HG03064 (cell line): ENCODE measurements around the gene RASAL1.

ENCODE experiments used
- ATAC-seq: cut with Tn5 transposase; IDR thresholded peaks from one replicate; pipeline ENCODE4 v1.9.1; 2021; ENCODE audit warnings: low read depth; ENCODE audit not compliant: unreplicated experiment

The RASAL1 gene

DNA sequence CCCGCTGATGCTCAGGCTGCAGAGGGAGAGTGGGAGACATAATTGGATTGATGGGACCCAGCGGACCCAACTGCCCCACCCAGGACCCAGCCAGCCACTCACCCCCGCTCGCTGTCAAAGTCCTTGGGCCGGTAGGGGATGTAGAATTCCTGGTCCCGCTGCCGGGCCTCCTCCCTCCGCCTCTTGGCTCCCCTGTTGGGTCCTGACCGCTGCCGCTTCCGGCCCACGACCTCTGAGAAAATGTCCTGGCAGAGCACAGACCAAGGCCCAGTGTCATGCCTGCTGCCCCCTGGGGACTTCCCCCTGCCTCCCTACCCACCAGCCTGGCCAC lies 27.4 kb upstream of the RASAL1 start:
- ATAC-seq, result no peak

DNA sequence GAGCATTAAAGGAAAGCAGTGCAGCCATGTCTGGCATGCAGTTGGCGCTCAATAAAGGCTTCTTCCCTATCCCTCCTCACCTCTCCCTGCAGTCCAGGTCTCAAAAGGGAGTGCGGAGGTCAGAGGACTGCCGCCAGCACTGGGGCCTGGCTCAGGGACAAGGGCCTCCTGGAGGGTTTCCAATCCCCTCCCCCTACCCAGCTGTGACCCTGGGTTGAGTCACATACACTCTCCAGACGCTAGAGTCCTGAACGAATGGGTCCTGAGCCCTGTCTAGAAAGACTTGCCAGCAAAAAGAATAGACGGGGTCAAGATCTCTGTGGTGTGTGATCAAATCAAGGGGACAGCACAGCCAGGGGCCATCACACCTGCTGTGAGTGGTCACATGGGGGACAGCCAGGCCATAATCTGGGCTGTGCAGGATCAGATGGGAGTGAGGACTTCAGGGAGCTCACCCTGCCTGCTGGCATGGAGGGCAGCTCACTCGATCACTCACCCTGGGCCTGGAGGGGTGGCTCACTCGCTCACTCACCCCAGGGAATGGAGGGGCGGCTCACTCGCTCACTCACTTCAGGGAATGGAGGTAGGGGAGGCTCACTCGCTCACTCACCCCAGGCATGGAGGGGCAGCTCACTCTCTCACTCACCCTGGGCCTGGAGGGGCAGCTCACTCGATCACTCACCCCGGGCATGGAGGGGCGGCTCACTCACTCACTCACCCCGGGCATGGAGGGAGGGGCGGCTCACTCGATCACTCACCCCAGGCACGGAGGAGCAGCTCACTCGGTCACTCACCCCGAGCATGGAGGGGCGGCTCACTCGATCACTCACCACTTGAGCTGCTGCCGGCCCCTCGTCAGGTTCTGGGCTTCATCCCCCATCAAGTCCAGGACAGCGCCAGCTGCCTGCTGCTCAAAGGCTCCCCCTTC lies 26.8 kb upstream of the RASAL1 start:
- no peak for ATAC-seq

DNA sequence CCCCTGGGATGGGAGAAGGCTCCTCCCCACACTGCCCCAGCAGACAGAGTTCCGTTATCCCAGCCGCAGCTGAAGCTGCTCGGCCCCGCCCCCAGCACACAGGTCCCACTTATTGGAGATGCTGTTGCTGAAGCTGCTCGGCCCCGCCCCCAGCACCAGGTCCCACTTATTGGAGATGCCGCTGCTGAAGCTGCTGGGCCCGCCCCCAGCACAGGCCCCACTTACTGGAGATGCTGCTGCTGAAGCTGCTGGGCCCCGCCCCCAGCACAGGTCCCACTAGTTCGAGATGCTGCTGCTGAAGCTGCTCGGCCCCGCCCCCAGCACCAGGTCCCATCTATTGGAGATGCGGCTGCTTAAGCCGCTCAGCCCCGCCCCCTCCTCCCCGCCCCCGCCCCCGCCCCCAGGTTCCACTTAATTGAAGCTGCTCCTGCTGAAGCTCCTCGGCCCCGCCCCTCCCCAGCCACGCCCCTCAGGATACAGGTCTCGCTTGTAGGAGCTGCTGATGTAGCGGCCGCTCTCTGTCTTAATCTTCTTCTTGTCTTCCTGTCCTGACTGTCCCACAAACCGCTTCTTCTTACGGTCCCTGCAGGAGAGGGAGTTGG lies 26.0 kb upstream of the RASAL1 start:
- ATAC-seq, result no peak

DNA sequence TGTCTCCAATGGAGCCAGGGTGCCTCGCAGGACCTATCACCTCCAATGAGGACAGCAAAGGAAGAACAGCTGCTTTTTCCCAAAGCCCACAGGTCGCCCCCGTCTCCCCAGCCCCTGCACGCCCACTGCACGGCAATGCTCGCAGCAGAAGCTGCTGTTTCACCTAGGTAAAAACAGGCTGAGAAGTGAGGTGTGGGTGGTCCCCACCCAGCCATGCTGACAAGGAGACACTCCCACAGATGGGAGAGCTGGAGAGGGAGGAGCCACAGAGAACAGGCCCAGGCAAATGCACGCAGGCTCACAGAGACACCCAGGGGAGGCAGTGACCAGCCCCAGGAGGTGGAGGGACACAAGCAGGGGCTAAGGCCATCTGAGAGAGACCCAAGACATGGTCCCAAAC lies 24.4 kb upstream of the RASAL1 start:
- no peak for ATAC-seq

DNA sequence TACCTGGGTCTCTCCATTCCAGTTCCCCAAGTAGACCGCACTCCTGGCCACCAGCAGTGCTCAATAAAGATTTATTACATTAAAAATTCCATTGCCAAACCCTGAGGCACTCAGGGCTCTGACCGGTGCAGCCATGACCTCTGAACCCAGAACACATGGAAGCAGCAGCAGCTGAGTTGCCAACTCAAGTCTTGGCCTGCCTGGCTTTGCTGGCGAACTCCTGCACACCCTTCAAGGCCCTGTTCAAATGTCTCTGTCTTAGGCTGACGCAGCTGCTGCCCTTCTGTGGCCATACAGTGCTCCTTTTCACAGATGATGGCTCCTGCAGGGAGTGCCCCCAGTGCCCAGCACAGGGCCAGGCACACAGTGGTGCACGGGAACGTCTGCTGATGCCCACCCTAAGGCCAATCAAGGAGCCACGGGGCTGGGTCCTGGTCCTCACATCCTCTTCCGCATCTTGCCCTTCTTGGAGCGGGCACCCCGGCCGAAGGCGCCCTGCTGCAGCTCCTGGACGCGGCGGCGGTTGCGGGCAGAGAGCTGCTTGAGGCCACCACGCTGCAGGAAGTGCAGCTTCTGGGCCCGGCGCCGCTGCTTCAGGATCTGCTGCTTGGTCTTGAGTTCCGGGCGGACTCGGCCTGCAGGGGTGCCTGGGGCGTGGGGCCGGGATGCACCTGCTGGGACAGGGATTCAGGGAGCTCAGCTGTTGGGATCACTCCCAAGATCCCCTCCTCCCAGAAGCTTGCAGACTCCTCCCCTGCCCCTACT lies 23.1 kb upstream of the RASAL1 start:
- no peak for ATAC-seq

DNA sequence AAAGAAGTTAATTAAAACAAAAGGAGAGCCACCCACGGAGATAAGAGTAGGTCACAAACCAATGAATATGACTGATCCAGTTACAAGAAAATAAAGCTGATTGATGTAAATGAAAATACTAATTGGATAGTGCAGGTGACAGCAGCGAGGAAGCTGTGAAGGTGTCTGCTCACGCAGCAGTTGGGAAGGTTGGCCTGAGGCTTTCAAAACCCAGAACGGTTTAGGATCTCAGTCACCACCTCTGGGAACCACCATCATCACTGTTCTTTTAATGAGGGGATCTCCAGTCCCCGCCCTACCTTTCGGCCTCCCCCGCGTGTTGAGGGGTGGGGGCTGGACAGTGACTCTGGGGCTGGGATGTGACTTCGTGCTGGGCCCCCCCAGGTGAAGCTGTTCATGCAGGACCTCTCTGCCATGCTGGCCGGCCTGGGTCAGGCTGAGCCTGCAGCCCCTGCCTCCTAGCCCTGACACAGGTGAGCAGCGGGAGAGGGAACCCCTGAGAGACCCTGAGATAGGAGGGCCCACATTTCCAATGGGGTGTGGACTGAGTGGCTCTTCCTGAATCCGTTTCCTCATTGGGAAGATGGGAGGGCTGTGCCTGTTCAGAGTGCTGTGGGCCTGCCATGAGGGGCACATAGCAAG lies 21.8 kb upstream of the RASAL1 start:
- ATAC-seq, result no peak

DNA sequence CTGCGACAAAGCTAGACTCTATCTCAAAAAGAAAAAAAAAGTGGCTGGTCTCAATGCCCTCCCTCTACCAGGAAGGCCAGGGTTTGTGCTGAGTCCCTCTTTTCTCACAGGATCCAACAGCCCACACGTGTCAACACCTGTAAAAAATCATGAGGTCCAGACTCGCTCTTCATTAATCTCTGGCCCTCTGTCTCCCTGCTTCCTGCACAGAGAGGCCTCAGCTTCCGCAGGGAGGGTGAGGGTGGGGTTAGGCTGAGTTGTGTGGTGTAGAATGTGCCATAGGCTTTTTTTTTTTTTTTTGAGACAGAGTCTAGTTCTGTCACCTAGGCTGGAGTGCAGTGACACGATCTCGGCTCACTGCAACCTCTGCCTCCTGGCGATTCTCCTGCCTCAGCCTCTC lies 20.1 kb upstream of the RASAL1 start:
- no peak for ATAC-seq

DNA sequence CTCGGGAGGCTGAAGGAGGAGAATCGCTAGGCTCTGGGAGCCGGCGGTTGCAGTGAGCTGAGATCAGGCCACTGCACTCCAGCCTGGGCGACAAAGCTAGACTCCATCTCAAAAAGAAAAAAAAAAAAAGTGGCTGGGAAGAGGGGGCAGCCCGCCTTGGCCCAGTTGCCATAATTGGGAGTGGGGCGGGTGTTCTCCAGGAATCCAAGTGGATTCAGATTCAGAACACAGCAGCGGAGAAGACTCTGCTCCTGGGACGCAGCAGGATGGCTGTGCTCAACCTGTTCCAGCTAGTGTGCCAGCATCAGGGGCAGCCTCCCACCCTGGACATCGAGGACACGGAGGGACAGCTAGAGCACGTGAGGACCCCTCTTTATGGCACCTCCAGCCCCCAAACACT lies 19.5 kb upstream of the RASAL1 start:
- no peak for ATAC-seq

DNA sequence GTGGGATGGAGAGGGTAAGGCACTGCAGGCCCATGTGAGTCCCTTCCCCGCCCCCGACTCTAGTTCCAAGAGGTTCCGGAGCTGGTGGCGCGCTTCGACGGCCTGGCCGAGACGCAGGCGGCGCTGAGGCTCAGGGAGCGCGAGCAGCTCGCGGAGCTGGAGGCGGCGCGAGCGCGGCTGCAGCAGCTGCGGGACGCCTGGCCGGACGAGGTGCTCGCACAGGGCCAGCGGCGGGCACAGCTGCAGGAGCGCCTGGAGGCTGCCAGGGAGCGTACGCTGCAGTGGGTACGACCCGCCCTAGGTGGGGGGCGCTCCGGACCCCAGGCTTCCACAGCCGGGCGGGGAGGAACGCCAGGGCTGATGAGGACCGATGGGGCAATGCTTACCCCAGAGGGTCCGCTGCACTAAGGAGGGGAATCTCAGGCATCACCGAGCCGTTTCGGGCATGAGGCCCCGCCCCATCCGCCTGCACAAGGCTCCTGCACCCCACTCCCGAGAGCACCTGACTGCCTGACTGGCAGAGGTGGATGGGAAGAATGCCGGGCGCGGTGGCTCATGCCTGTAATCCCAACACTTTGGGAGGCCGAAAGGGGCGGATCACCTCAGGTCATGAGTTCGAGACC lies 18.9 kb upstream of the RASAL1 start:
- ATAC-seq, result no peak

DNA sequence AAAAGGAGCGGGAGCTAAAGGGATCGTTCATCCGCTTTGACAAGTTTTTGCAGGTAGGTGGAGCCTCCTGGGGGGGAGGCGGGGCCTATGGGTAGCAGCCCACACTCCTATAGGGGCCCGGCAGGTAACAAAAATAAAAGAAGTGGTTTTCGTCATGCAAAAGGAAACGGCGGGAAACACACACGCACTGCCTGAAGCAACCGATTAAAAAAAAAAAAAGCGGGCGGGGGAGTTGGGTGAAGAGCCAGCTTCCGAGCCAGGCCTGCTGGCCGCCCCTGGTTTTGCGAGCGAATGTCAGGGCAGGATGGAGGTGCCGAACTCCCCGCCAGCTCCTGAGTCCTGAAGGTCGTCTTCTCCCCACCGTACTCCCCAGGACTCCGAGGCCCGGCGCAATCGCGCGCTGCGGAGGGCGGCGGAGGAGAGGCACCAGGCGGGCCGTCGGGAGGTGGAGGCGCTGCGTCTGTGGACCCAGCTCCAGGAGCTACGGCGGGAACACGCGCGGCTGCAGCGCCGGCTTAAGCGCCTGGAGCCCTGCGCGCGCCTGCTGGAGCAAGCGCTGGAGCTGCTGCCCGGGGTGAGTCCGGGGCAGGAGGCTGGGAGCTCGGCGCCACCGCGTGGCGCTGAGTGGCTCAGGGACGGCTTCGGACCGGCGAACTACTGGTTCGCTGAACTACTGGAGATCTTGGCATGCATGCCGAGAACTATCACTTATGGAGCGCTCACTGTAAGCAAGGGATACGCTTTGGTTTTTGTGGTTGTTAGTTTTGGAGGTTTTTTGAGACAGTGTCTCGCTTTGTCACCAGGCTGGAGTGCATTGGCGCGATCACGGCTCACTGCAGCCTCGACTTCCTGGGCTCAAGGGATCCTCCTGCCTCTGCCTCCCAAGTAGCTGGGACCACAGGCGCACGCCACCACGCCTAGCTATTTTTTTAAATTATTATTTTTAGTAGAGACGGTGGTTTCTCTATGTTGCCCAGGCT lies 17.6 kb upstream of the RASAL1 start:
- ATAC-seq, result no peak

DNA sequence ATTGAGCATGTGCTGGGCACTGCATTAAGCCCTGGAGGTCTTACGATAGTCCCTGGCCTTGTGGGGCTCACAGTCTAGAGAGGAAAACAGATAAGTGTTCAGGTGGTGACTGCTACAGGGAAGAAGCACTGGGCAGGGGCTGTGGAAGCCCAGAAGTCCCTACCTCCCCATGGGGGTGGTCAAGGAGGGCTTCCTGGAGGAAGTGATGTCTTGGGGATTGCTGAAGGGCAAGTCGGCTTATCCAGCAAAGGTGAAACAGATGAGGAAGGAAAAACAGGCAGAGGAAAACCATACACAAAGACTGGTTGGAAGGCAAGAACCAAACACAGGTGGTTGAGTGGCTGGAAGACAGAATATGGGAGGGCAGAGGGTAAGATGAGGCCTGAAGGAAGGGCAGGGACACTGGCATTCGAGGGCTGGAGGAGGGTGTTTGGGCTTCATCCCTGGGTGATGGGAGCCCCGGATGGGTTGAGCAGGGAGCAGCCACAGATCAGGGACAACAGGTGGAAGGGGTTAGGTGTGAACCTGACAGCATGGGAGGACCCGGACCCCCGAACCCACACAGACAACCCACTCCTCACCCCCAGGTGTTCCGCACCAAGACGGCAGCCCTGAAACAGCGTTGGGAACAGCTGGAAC lies 16.8 kb upstream of the RASAL1 start:
- no peak for ATAC-seq

DNA sequence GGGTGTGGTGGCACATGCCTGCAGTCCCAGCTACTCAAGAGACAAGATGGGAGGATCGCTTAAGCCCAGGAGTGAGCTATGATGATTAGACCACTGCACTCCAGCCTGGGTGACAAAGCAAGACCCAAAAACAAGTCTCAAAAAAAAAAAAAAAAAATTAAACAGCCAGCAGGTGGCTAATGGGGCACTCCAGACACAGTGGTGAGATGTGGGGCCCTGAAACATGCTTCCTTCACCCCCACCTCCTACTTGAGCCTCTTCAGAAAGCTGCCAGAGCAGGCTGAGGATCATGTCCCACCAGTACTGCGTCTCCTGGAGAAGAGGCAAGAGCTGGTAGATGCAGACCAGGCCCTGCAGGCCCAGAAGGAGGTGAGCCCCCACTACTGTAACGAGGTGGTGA lies 16.1 kb upstream of the RASAL1 start:
- no peak for ATAC-seq

DNA sequence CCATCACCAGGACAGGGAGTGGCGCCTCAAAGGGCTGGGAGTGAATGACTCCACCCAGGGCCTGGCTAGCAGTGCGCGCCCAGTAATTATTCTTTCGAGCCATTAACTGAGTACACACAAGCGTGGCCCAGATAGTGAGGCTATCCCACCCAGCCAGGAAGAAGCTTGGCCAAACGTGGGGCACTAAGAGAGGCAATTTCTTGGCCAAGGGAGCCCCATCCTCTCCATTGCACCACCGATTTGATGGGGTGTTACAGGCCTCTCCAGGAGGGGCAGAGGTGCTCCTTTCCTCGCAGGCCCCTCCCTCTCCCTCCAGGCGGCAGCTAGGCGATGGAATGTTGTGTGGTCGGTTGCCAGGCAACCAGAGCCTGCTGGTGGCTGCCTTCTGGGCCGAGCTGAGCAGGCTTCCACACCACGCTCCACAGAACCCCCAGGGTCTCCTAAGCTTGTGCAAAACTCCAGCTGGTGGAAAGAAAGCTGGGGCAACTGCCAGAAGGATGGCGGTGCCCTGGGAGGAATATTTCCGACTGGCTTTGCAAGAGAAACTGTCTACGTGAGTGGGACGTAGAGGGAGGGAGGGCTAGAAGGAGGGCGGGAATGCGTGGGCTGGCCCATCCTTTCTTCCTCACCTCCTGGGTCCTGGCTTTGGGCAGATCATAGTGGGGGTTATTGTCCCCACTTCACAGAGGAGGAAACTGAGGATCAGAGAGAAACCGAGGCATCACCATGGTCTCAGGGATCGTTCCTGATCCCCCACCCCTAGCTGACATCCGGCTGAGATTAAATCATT lies 14.0 kb upstream of the RASAL1 start, which contains the start of gene CFAP73:
Gene CFAP73 (plus strand): TSS at position 364 of the 790 bp plus-strand sequence. CDS start 134 bp downstream, at position 498.
- ATAC-seq, result no peak

DNA sequence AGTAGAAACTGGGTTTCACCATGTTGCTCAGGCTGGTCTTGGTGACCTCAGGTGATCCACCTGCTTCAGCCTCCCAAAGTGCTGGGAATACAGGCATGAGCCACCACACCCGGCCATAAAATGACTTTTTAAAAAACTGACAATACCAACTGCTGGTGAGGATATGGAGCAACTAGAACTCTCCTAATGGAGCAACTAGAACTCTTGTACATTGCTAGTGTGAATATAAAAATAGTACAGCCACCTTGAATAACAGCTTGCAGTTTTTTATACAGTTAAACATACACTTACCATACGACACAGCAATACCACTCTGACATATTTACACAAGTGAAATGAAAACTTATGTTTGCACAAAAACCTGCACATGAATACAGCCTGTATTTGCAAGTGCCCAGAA lies 11.4 kb upstream of the RASAL1 start:
- ATAC-seq, result no peak

DNA sequence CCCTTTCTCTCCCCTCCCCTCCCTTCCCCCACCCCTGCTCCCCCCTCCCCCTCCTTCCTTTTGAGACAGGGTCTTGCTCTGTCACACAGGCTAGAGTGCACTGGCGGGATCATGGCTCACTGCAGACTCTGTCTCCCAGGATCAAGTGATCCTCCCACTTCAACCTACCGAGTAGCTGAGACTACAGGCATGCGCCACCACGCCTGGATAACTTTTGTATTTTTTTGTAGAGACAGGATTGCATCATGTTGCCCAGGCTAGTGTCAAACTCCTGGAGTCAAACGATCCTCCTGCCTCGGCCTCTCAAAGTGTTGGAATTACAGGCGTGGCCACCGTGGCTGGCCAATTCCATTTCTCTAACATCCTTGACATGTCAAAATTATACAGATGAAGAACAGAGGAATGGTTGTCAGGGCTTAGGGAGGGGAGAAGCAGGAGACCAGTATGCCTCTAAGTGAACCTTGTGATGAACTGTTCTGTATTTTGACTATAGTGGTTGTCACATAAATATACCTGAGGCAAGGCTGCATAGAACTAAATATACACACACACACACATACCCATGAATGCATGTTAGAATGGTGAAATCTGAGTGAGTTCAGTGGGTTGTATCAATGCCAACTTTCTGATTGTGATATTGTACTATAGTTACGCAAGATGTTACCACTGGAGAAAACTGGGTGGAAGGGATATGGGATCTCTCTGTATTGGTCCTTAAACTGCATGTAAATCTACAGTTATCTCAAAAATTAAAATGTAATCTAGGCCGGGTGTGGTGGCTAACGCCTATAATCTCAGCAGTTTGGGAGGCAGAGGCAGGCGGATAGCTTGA lies 10.4 kb upstream of the RASAL1 start:
- ATAC-seq, result no peak

DNA sequence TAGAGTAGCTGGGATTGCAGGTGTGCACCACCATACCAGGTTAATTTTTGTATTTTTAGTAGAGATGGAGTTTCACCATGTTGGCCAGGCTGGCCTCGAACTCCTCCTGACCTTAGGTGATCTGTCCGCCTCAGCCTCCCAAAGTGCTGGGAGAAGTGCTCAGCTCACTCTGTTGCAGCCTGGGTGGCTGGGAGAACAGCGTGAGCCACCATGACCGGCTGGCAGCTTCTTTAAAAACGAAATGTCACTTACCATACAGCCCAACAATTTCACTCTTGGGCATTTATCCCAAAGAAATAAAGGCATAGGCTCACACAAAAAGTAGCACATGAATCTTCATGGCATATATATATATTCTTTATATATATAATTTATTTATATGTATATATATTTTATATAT lies 9.2 kb upstream of the RASAL1 start:
- no peak for ATAC-seq

DNA sequence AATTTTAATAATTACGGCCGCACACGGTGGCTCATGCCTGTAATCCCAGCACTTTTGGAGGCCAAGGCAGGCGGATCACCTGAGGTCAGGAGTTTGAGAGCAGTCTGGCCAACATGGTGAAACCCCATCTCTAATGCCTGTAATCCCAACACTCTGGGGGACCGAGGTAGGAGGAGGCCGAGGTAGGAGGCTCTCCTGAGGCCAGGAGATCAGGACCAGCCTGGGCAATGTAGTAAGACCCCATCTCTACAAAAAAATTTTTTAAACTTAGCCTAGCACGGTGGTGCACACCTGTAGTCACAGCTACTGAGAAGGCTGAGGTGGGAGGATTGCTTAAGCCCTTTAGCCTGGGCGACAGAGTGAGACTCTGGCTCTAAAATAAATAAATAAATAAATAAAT lies 8.4 kb upstream of the RASAL1 start:
- ATAC-seq, result no peak
